ENCODE data around the gene MYH7. TPM values are rescaled to one million over a fixed set of nuclear protein-coding genes. Genes with fewer than 3 reads are reported as not detected.

The MYH7 gene
- total and polyA plus RNA-seq, 2 of the 4 experiments (the other 2 are of a cell fraction), result not detected

DNA sequence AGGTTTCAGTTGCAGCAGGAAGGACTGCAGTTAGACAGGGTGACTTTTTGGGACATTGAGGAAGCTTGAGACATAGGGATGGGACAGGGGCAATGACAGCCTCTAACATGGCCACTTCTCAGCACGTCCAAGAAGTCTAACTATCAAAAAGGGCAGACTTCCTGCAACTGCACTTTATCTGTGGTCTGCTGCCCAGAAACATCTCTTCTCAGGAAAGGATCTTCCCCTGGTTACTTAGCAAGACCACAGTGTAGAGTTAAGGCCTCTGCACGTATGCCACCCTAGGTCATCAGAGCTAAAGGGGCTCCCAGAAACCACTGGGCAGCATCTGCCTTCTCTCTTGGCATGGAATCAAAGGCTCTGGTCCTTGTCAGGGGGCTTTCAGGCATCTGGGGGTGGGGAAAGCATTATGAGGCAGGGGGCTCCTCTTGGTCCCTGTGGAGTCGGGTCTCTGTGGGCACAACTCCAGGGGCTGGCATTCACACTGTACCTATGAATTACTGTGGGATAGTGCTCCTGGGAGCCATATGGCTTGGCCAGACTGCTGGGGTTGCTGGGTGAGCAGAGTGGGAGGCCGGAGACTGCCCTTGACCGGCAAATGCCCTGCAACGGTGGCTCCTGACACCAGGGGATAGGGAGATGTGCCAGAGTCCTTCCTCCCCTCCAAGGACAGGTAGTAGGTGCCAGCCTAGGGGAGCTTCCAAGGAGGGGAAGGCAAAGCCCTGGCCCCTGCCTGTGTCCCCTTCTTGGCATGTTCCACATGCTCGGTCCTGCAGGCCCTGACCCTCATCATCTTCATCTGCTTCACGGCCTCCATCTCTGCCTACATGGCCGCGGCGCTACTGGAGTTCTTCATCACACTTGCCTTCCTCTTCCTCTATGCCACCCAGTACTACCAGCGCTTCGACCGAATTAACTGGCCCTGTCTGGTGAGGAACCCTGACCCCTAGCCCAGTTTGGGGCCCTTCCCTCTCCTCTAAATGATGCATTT lies 57.6 kb downstream of the MYH7 start:
- H3K27ac ChIP-seq (ENCODE audit: insufficient read depth, low read length), result no peak overlapping the region
- no peak overlapping the region for H4K8ac ChIP-seq (ENCODE audit: low read depth in 2 of 2, low read length in 2 of 2)
- H3K79me1 ChIP-seq (ENCODE audit: low read depth in 1 of 2, low read length in 2 of 2), result no peaks in the 10 kb centered on the region
- no peak overlapping the region for H2AK5ac ChIP-seq (ENCODE audit: low read depth, low read length)
- H3K36me3 ChIP-seq (ENCODE audit: control insufficient read depth, insufficient read depth, low read length), result no peaks in the 10 kb centered on the region
- no peak overlapping the region for H2BK5ac ChIP-seq (ENCODE audit: low read depth, low read length, poor library complexity, severe bottlenecking)
- ATAC-seq (ENCODE audit: low read depth) (no peak), DNase-seq (no peak)
- no peak overlapping the region for H3K4ac ChIP-seq (ENCODE audit: low read depth, low read length)
- dilution Hi-C loops (cut with HindIII; ENCODE audit: low sequenced_read_pairs, unreplicated experiment) (no loop called here), intact Hi-C loops (cut with micrococcal nuclease) (no loop called here), in situ Hi-C loops (cut with MboI; ENCODE audit: low sequenced_read_pairs) (loop anchor here (10.0 kb wide), 1 partner anchor 53 kb away; the partner anchor contains the start of gene PABPN1)
- H2BK20ac ChIP-seq (ENCODE audit: low read depth, low read length), result no peak overlapping the region
- no peaks in the 10 kb centered on the region for H3K4me1 ChIP-seq (ENCODE audit: control insufficient read depth, insufficient read depth, low read length)
- no peak overlapping the region for H2AK9ac ChIP-seq (replicated peaks; ENCODE audit: low read depth, low read length, poor library complexity)
- H3K27me3 ChIP-seq (ENCODE audit: control insufficient read depth, insufficient read depth, low read length), result peaks cover 43% of the 10 kb centered on the region
- H2AFZ ChIP-seq (replicated peaks; ENCODE audit: low read length, poor library complexity), result no peak overlapping the region
- no peak overlapping the region for H4K91ac ChIP-seq (ENCODE audit: insufficient read depth, low read depth, low read length)
- H3K9ac ChIP-seq (ENCODE audit: low read depth, low read length), result no peak overlapping the region
- H3K4me2 ChIP-seq (ENCODE audit: low read depth, low read length), result no peak overlapping the region
- H3K18ac ChIP-seq (ENCODE audit: low read depth, low read length), result no peak overlapping the region
- POLR2A ChIA-PET (ENCODE audit: unreplicated experiment), result no interaction called here
- no peak overlapping the region for H2BK15ac ChIP-seq (ENCODE audit: low read depth, low read length)
- no peaks in the 10 kb centered on the region for H4K20me1 ChIP-seq (ENCODE audit: insufficient read depth, low read length)
- no peak overlapping the region for H3K14ac ChIP-seq (replicated peaks; ENCODE audit: low read depth, low read length)
- no peak overlapping the region for H3K4me3 ChIP-seq (ENCODE audit: insufficient read depth, low read depth, low read length)
- H3K9me1 ChIP-seq (ENCODE audit: insufficient read depth, low read length), result no peaks in the 10 kb centered on the region
- no peak overlapping the region for H4K5ac ChIP-seq (ENCODE audit: low read depth, low read length)
- H2BK120ac ChIP-seq (ENCODE audit: low read depth, low read length), result no peak overlapping the region
- no peaks in the 10 kb centered on the region for H3K9me3 ChIP-seq (ENCODE audit: control insufficient read depth, insufficient read depth, low read length)
- H3K23ac ChIP-seq (ENCODE audit: low read depth, low read length), result no peak overlapping the region
- CTCF ChIA-PET, result no interaction called here
- BruUV-seq (replicated peaks), result no TSS peak
- no peak for TF ChIP-seq FOS (IDR thresholded peaks at IDR 0.05; ENCODE audit: low read depth, low read length)
- TF ChIP-seq, protein P1, sequence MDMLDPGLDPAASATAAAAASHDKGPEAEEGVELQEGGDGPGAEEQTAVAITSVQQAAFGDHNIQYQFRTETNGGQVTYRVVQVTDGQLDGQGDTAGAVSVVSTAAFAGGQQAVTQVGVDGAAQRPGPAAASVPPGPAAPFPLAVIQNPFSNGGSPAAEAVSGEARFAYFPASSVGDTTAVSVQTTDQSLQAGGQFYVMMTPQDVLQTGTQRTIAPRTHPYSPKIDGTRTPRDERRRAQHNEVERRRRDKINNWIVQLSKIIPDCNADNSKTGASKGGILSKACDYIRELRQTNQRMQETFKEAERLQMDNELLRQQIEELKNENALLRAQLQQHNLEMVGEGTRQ (IDR thresholded peaks at IDR 0.05; ENCODE audit: low read depth, low read length), result no peak
- TF ChIP-seq CHD1 (IDR thresholded peaks at IDR 0.05; ENCODE audit: low read depth, low read length), result no peak
- TF ChIP-seq BHLHE40 (IDR thresholded peaks at IDR 0.05; ENCODE audit: low read depth, low read length), result no peak
- TF ChIP-seq RAD21 (IDR thresholded peaks at IDR 0.05; ENCODE audit: low read length), result no peak
- TF ChIP-seq MAZ (IDR thresholded peaks at IDR 0.05; ENCODE audit: borderline replicate concordance, low read depth, low read length), result no peak
- no peak for TF ChIP-seq RFX5 (IDR thresholded peaks at IDR 0.05; ENCODE audit: low read depth, low read length)
- no peak for TF ChIP-seq NFE2L2 (IDR thresholded peaks at IDR 0.05; ENCODE audit: low read depth, low read length)
- no peak for TF ChIP-seq RCOR1 (IDR thresholded peaks at IDR 0.05; ENCODE audit: insufficient replicate concordance, low read length)
- TF ChIP-seq POLR2A (IDR thresholded peaks at IDR 0.05; ENCODE audit: low read depth, low read length), result no peak
- TF ChIP-seq, protein P2, sequence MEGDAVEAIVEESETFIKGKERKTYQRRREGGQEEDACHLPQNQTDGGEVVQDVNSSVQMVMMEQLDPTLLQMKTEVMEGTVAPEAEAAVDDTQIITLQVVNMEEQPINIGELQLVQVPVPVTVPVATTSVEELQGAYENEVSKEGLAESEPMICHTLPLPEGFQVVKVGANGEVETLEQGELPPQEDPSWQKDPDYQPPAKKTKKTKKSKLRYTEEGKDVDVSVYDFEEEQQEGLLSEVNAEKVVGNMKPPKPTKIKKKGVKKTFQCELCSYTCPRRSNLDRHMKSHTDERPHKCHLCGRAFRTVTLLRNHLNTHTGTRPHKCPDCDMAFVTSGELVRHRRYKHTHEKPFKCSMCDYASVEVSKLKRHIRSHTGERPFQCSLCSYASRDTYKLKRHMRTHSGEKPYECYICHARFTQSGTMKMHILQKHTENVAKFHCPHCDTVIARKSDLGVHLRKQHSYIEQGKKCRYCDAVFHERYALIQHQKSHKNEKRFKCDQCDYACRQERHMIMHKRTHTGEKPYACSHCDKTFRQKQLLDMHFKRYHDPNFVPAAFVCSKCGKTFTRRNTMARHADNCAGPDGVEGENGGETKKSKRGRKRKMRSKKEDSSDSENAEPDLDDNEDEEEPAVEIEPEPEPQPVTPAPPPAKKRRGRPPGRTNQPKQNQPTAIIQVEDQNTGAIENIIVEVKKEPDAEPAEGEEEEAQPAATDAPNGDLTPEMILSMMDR (conservative IDR thresholded peaks at IDR 0.05; ENCODE audit: low read depth, low read length), result no peak
- no peak overlapping the region for H3K56ac ChIP-seq (ENCODE audit: extremely low read depth, insufficient read depth, low read length)
- 72% methylated on average over 10 of the region's 14 CpGs; no CpG with 5 or more reads in 1 of the 2 experiments for WGBS, 2 experiments (ENCODE audit: extremely low coverage in 2 of 2, insufficient read length in 1 of 2)
